RWPE2 (cell line): Measurements from ENCODE around the gene BEND7.

Experiments used
- ATAC-seq: fragments of 200-7000 bp; cut with Tn5 transposase; 3 replicates; pipeline ENCODE4 v1.9.1; 2021; ENCODE audit warnings: low read depth
- DNase-seq: peaks from one replicate; pipeline ENCODE4 v3.0.0-alpha.2; 2020; ENCODE audit warnings: low spot score
- H3K27ac ChIP-seq: fragments of 450-650 bp; 2 replicates; pipeline ENCODE4 v1.5.1; 2017; ENCODE audit warnings: mild to moderate bottlenecking; ENCODE audit not compliant: poor library complexity, severe bottlenecking
- H3K27me3 ChIP-seq: fragments of 250-450 bp; sonication (Bioruptor Pico); 2 replicates; pipeline ENCODE4 v1.5.1; 2021; ENCODE audit warnings: mild to moderate bottlenecking, moderate library complexity; ENCODE audit not compliant: insufficient read depth, poor library complexity, severe bottlenecking
- H3K36me3 ChIP-seq: fragments of 250-450 bp; sonication (Bioruptor Pico); 2 replicates; pipeline ENCODE4 v1.5.1; 2020; ENCODE audit warnings: low read depth, mild to moderate bottlenecking, moderate library complexity
- H3K4me1 ChIP-seq: fragments of 250-450 bp; sonication (Bioruptor Pico); 2 replicates; pipeline ENCODE4 v1.5.1; 2021; ENCODE audit warnings: mild to moderate bottlenecking, moderate library complexity; ENCODE audit not compliant: insufficient read depth, poor library complexity, severe bottlenecking
- H3K4me3 ChIP-seq: fragments of 250-450 bp; sonication (Bioruptor Pico); 2 replicates; pipeline ENCODE4 v1.5.1; 2021; ENCODE audit warnings: mild to moderate bottlenecking, moderate library complexity; ENCODE audit not compliant: severe bottlenecking
- H3K9me3 ChIP-seq: fragments of 250-450 bp; sonication (Bioruptor Pico); 2 replicates; pipeline ENCODE4 v1.5.1; 2021; ENCODE audit warnings: mild to moderate bottlenecking, moderate library complexity; ENCODE audit not compliant: severe bottlenecking
- TF ChIP-seq, protein P1 (sequence below): fragments of 450-650 bp; IDR thresholded peaks from one replicate; pipeline ENCODE4 v1.5.1; 2017; ENCODE audit warnings: mild to moderate bottlenecking, moderate library complexity; ENCODE audit not compliant: poor library complexity, severe bottlenecking

BEND7 gene

GRCh38 chr10:13563481-13564445 lies 34.9 kb upstream of the BEND7 start:
- no peaks in the 10 kb centered on the region for H3K4me1 ChIP-seq
- H3K9me3 ChIP-seq = no peaks in the 10 kb centered on the region
- H3K36me3 ChIP-seq = no peaks in the 10 kb centered on the region
- H3K27me3 ChIP-seq = no peaks in the 10 kb centered on the region
- TF ChIP-seq, protein P1, sequence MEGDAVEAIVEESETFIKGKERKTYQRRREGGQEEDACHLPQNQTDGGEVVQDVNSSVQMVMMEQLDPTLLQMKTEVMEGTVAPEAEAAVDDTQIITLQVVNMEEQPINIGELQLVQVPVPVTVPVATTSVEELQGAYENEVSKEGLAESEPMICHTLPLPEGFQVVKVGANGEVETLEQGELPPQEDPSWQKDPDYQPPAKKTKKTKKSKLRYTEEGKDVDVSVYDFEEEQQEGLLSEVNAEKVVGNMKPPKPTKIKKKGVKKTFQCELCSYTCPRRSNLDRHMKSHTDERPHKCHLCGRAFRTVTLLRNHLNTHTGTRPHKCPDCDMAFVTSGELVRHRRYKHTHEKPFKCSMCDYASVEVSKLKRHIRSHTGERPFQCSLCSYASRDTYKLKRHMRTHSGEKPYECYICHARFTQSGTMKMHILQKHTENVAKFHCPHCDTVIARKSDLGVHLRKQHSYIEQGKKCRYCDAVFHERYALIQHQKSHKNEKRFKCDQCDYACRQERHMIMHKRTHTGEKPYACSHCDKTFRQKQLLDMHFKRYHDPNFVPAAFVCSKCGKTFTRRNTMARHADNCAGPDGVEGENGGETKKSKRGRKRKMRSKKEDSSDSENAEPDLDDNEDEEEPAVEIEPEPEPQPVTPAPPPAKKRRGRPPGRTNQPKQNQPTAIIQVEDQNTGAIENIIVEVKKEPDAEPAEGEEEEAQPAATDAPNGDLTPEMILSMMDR = no peak
- no peak for ATAC-seq
- no peak for DNase-seq
- H3K27ac ChIP-seq = no peak overlapping the region
- no peak overlapping the region for H3K4me3 ChIP-seq

DNA sequence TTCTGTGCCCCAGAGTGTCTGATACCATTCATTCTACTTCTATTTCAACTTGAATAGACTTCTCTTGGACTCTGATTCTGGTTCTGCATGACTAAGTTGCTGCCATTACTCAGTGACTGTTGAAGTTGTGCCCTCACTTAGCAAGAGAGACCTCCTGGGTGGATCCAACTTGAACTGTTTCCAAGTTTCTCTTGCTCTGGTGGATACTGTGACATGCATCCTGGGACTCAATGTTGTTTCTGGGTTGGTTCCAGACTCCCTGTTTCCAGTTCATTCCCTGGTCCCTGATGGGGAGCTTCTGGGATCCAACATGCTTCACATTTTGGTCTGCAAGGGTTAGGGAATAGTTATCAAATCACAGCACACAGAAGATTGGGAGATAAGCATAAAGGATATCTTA lies 31.8 kb upstream of the BEND7 start:
- H3K4me1 ChIP-seq = no peaks in the 10 kb centered on the region
- no peak for ATAC-seq
- DNase-seq = no peak
- no peaks in the 10 kb centered on the region for H3K27me3 ChIP-seq
- no peak overlapping the region for H3K4me3 ChIP-seq
- H3K36me3 ChIP-seq = no peaks in the 10 kb centered on the region
- H3K9me3 ChIP-seq = no peaks in the 10 kb centered on the region
- H3K27ac ChIP-seq = no peak overlapping the region
- TF ChIP-seq, protein P1 = no peak

GRCh38 chr10:13559124-13559700 lies 30.4 kb upstream of the BEND7 start:
- Histone ChIP-seq H3K4me1 (no peaks in the 10 kb centered on the region), H3K27ac (no peak overlapping the region), H3K36me3 (no peaks in the 10 kb centered on the region), H3K27me3 (no peaks in the 10 kb centered on the region), H3K9me3 (no peaks in the 10 kb centered on the region), H3K4me3 (no peak overlapping the region)
- ATAC-seq (no peak), DNase-seq (no peak)
- TF ChIP-seq, protein P1 = no peak

DNA sequence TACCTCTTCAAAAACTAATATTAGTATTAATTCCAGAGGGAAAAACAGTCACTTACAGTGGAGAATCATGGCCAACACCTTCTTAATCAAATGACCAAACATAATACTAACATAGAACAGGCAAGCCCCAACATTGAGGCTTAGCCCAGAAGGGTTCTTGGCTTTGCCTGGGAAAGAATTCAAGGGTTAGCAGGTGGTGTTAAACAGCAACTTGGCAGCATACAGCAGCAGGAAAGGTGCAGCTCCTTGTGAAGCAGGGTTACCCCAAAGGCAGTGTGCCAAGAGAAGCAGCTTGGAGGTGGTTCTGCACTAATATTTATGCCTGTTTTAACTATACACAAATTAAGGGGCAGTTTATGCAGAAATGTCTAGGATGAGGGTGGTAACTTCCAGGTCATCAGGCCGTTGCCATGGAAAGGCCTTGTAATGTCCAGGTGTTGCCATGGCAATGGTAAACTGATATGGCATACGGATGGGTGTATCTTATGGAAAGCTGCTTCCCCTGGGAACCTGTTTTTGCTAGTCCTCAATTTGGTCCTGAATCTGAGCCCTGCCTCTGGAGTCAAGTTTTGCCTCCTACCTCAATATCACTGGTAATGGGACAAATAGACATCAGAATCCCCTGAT lies 27.2 kb upstream of the BEND7 start:
- TF ChIP-seq, protein P1 = no peak

More for the DNA sequence above, 27.2 kb upstream of the BEND7 start:
- H3K9me3 ChIP-seq = no peaks in the 10 kb centered on the region
- no peaks in the 10 kb centered on the region for H3K27me3 ChIP-seq
- no peak overlapping the region for H3K27ac ChIP-seq
- no peak overlapping the region for H3K4me3 ChIP-seq
- ATAC-seq (no peak), DNase-seq (no peak)
- H3K36me3 ChIP-seq = no peaks in the 10 kb centered on the region
- no peaks in the 10 kb centered on the region for H3K4me1 ChIP-seq
